Hematopoietic multipotent progenitor cell treated with erythropoietin and hydrocortisone succinate and interleukin-3 and kit ligand, for 8 days (in vitro differentiated cells): ENCODE data around the gene LRP3.
"Not testable (repeated sequence)": the region's sequence is repeated elsewhere in the genome, so short reads cannot be mapped to it uniquely, and the experiment has no call there.

ENCODE experiments used
- DNase-seq: peaks from one replicate; pipeline ENCODE4 v3.0.0-alpha.2; 2015

Gene LRP3

DNA sequence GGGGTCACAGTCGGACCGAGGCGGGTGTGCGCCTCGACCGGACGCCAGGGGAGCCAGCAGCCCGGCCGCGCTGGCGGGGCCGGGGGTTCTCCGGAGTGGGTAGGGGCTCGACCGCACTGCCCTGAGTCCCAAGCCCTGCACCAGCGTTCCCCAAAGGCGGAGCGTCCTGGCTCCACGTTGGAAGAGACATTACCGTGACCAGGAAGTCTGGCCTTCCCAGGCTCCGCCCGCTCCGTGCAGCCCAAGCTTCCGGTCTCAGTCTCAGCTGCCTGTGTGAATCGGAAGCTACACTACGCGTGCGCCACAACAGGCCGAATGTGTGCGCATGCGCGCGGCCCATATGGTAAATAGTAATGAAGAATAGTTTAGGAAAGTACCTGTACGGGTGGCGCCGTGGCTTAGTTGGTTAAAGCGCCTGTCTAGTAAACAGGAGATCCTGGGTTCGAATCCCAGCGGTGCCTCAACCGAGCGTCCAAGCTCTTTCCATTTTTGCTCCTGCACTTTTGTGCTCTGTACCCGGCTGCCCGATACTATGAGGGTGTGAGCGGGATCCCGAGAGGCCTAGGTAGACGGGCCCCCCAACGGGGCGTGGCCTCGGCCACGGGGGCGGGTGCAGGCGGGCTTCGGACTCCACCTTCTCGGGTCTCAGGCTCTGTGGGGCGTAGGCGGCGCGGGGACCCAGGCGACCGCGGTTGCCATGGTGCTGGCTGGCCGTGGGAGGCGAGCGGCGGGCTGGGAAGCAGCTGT lies 17.3 kb upstream of the LRP3 start:
- peak; percentile 98 for DNase-seq

GRCh38 chr19:33177417-33177979 lies 16.6 kb upstream of the LRP3 start:
- DNase-seq, result no peak

GRCh38 chr19:33186431-33187182 lies 7.5 kb upstream of the LRP3 start:
- DNase-seq, result no peak

GRCh38 chr19:33187183-33187540 lies 7.0 kb upstream of the LRP3 start:
- no peak for DNase-seq

DNA sequence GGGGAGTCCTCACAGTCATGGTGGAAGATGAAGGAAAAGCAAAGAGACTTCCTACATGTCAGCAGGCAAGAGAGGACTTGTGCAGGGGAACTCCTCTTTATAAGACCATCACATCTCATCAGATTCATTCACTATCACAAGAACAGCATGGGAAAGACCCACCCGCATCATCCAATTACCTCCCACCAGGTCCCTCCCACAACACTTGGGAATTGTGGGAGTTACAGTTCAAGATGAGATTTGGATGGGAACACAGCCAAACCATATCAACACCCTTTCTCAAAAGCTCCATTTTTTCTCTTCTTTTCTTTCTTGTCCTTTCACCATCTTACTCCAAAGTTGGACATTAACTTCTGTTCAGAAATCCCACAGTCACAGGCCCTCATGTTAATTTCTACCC lies 4.7 kb upstream of the LRP3 start:
- DNase-seq, result no peak

DNA sequence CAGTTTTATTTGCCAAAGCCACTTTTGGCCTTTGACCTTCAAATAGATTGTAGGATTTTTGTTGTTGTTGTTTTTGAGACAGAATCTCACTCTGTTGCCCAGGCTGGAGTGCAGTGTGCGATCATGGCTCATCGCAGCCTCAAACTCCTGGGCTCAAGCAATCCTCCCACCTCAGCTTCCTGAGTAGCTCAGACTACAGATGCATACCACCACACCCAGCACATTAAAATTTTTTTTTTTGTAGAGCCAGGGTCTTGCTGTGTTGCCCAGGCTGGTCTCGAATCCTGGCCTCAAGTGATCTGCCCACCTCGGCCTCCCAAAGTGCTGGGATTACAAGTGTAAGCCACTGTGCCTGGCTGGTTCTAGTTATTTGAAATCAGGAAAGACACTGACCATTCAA lies 3.0 kb upstream of the LRP3 start:
- not testable (repeated sequence) for DNase-seq

DNA sequence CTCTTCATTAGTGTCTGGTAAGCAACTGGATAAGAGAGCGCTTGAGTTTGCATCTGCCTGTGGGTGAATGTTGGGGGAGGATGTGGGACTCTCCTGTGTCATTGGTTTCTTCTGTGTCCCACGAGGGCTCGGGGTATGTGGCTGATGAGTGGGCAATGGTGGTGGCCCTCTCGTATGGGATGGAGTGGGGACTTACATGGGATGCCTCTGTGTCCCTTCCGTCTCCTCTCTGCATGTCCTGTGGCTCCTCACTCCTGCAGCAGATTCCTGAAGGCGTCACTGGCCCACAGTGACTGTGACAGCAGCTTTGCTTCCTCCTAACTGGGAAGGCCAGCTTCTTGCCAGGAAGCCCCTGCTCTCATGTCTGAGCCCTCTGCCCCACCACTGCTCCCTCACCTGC lies 2.6 kb upstream of the LRP3 start:
- DNase-seq, result no peak

DNA sequence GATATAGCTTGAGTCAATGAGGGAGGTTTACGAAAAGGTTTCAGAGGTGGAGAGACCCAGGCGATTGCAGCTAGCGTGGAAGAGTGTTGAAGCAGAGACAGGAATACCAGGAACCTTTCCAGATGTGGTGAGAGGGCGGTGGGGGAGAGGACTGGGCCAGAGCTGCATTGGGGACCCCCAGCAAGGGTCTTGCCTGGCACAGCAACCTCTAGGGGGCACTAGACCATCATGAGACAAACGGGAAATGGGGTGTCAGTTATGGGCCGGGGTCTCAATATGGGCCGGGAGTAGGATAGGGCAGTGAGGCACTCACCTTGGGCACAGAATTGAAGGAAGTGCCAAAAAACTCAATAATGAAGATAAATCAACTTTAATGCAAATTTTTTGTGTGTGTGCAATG lies 2.1 kb upstream of the LRP3 start:
- DNase-seq, result no peak

GRCh38 chr19:33193269-33193864 lies 763 bp upstream of the LRP3 start:
- no peak for DNase-seq

- DNase-seq, result no peak
Measured at GRCh38 chr19:33194532-33194885, 379 bp downstream of the LRP3 start.

DNA sequence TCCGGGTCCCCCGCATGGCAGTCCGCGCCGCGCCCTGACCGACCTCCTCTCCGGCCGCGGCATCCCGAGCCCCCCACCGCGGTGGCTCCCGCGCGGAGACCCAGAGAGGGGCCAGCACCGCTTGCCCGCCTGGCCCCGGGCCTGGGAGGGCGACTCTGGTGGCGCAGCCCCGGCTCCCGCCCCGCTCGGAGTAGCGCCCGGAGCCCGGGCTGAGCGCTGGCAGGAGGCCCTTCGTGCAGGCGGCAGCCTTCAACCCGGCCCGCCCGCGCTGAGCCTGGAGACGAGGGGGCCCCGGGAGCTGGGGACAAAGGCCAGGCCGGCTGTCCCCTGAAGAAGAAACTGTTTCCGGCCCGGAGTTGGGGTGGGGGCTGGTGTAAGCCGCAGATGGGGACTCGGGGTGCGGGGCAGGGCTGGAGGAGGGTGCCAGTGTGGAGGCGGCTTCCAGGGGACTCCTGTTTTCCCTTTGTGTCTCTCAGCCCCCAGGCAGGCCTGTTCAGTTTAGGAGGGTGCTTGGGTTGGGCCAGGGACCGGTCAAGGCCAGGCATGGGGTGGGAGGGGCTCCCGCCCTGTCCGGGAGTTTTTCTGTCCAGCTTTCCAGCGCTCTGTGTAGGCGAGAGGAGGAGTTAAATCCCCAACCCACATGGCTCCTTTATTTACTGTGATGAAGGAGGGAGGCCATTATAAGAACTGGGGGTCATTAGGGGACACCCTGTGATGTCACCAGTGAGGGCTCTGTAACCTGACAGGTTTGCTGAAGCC lies 935 bp downstream of the LRP3 start:
- no peak for DNase-seq

GRCh38 chr19:33195645-33196347 lies 1.7 kb downstream of the LRP3 start:
- DNase-seq, result no peak

- DNase-seq, result no peak
Measured at GRCh38 chr19:33196446-33197193, 2.5 kb downstream of the LRP3 start.

DNA sequence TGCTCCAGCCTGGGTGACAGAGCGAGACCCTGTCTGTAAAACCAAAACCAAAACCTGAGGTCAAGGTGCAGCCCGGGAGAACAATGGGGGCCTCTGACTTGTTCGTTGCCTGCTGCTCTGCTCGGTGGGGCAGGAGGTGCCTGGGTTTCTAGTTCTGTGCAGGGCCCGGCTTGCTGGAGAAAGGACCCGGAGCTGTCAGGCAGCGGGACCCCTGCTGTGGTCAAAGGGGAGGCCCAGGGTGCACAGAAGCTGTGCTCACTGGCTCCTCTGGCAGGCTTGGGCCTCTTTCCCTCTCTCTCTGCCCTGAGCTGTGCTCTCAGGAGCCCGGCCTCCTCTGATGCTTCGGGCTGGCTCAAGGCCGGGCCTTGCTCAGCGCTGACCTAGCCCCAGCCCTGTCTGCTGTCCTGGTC lies 3.5 kb downstream of the LRP3 start:
- DNase-seq, result no peak

DNA sequence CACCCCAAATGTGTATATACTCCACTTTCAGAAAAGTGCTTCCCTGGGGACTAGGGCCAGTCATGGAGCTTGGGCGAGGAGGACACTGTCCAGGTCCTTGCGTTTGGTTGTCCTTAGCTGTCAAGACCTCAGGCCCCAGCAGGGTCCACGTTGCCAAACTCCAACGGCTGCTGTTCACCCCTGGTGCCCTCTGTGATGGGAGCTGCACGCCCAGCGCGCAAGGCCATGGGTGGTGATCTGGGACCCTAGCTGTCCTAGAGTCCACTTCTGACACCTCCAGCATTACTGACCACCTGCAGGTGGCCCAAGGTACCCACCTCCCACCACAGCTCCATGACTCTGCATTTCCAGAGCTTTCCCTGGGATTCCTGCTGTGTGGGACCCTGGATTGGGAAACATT lies 4.0 kb downstream of the LRP3 start:
- no peak for DNase-seq

DNA sequence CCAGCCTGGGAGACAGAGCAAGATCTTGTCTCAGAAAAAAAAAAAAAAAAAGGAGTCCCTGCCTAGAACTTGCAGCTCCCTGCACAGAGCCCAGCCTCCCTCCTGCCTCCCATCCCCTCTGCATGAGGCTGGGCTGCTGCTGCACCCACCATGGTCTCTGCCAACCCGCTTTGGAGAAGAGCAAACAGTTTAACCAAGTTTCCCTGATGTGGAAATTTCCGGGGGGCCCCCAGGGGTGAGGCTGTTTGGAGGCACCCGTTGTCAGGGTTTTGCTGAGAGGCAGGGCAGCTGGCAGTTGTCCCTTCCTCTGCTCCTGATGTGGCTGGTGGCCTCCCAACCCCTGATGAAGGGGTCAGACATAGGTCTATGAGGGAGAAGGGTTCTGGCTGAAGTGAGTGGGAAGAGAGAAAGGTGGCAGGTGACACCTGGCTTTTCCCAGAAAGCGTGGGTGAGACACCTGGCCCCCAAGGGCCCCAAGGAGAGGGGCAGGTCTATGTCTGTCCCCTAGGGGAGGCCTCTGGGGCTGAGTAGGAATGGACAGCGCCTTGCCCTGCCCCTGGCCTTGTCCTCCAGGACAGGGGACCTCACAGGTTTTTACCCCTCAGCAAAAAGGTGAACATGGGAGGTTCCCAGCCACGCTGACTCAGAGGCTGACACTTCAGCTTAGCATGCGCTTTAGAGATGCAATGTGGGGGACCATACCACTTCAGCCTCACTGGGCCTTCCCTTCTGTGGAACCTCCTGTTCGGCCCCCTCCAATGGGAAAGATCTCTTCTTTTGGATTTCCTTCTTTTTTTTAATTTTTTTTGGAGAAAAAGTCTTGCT lies 5.5 kb downstream of the LRP3 start:
- DNase-seq, result no peak

- DNase-seq, result no peak
Measured at GRCh38 chr19:33201473-33201872, 7.3 kb downstream of the LRP3 start.

- DNase-seq, result no peak
Measured at GRCh38 chr19:33201886-33202545, 7.9 kb downstream of the LRP3 start.

DNA sequence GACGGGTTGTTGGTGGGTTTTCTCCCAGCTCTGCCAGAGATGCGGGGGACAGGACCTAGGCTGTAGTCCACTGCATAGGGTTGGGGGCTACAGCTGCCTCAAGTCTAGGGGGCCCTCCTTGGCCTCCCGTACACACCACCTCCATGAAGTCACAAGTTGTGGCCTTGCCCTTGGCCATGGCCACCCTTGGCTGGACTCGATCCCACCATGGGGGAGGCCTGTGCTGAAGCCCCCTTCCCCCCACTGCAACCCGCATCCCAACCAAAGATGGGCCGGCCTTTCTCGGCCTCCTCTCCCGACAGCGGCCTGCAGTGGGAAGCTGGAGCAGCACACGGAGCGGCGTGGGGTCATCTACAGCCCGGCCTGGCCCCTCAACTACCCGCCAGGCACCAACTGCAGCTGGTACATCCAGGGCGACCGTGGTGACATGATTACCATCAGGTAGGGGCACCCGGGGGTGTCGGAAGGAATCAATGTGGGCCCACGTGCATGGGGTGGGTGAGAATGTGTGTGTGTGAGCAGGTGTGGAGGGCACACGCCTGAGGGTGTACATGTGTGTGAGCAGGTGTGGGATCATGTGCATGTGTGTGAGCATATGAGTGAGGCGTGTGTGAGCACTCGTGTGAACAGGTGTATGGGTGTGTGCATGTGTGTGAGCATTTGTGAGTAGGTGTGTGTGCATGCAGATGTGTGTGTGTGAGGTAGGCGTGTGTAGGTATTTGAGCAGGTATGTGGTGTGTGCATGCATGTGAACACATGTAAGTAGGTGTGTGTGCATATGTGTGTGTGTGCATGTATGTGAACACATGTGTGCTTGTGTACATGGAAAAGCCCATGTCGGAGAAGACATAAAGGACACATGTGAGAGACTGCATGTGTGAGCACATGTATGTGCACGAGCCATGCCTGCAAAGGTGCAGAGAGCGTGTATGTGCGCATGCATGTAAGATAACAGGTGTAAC lies 8.7 kb downstream of the LRP3 start:
- DNase-seq, result no peak
